DMS53 treated with DMSO at 0.1 percent for 48 hours (cell line): Measurements from ENCODE around the gene AP2M1.
A peak's percentile ranks its signal among the peaks of the same experiment; 100 is the strongest.

ENCODE experiments used
- DNase-seq: peaks from one replicate; lab custom pipeline; 2025; ENCODE audit not compliant: unreplicated experiment; lab: John Stamatoyannopoulos, UW

Gene AP2M1

GRCh38 chr3:184178521-184179138 is 4.0 kb downstream of the AP2M1 start:
- DNase-seq: no peak

GRCh38 chr3:184180165-184180564 is 5.5 kb downstream of the AP2M1 start:
- DNase-seq: no peak

GRCh38 chr3:184181596-184181995 is 6.9 kb downstream of the AP2M1 start:
- DNase-seq: no peak

DNA sequence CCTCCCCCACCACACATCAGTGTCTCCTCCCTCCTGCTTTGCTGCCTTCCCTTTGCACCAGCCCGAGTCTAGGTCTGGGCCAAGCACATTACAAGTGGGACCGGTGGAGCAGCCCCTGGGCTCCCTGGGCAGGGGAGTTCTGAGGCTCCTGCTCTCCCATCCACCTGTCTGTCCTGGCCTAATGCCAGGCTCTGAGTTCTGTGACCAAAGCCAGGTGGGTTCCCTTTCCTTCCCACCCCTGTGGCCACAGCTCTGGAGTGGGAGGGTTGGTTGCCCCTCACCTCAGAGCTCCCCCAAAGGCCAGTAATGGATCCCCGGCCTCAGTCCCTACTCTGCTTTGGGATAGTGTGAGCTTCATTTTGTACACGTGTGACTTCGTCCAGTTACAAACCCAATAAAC is 9.0 kb downstream of the AP2M1 start:
- no peak for DNase-seq

DNA sequence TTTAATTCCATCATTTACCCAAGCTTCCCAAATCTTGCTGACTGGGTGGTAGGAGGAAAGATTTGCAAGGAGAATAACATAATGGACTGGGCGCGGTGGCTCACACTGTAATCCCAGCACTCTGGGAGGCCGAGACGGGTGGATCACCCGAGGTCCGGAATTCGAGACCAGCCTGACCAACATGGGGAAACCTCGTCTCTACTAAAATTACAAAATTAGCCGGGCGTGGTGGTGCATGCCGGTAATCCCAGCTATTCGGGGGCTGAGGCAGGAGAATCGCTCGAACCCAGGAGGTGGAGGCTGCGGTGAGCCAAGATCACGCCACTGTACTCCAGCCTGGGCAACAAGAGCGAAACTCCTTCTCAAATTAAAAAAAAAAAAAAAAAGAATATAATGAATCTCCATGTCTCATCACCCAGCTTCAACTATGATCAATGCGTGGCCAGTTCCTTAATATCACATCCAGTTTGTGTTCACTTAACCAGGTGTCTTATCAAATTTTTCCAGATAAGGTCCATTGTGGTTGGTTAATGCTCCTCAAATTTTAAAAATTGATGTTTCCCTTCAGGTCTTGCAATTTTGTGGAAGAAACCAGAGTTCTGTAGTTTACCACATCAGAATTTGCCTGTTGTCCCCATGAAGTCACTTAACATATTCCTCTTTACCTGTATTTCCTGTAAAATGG is 10.0 kb downstream of the AP2M1 start:
- DNase-seq: no peak

GRCh38 chr3:184185461-184186183 is 11.0 kb downstream of the AP2M1 start:
- peak; percentile 96 for DNase-seq

DNA sequence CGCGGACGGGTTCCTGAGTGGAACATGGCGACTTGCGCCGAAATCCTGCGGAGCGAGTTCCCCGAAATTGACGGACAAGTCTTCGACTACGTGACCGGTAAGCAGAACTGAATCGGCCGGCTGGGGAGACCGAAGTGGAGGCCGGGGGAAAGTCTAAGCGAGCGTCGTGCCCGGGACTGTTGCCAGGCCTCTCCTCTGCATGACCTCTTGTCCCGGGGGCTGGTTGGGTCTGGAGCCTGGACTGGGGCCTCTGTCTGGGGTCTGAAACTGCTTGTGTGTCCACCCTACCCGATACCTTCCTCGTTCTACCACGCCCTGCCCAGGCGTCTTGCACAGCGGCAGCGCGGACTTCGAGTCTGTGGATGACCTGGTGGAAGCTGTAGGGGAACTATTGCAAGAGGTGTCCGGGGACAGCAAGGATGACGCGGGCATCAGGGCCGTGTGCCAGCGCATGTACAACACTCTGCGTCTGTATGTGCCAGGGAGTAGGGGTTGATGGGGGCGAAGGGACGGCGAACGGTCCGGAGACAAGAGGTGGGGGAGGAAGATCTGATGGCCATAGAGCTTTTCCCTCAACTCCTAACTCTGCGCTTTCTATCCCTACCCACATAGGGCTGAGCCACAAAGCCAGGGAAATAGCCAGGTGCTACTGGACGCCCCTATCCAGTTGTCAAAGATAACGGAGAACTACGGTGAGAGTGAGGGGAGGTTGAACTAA is 11.7 kb downstream of the AP2M1 start, which contains the start of gene ABCF3:
TSS of gene ABCF3 (plus strand) at position 16 of the 718 bp plus-strand sequence. CDS start at position 25, 9 bp downstream.
- DNase-seq: no peak

- DNase-seq: no peak
Observed at GRCh38 chr3:184186902-184187207, 12.2 kb downstream of the AP2M1 start.

DNA sequence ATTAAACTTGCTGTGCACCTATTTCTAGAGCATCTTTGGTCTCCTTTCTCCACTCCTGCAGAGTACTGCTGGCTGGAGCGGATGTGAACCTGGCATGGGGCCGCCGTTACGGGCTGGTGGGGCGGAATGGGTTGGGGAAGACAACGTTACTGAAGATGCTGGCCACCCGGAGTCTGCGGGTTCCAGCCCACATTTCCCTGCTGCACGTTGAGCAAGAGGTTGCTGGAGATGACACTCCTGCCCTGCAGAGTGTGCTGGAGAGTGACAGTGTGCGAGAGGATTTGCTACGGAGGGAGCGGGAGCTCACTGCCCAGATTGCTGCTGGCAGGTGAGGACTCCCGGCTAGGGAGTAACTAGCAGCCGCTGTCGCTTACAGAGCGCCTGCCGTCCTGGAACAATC is 13.4 kb downstream of the AP2M1 start:
- DNase-seq: no peak

DNA sequence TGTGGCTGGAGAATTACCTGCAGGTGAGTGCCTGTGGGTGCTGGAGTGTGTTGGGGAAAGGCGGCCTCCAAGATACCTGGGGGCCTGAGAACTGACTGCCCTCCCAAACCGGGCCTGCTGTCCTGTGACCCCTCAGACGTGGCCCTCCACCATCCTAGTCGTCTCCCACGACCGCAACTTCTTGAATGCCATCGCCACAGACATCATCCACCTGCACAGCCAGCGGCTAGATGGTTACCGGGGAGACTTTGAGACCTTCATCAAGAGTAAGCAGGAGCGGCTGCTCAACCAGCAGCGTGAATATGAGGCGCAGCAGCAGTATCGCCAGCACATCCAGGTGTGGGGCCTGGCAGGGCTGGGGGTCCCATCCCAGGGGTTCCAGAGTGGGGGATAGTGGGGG is 14.8 kb downstream of the AP2M1 start:
- no peak for DNase-seq

DNA sequence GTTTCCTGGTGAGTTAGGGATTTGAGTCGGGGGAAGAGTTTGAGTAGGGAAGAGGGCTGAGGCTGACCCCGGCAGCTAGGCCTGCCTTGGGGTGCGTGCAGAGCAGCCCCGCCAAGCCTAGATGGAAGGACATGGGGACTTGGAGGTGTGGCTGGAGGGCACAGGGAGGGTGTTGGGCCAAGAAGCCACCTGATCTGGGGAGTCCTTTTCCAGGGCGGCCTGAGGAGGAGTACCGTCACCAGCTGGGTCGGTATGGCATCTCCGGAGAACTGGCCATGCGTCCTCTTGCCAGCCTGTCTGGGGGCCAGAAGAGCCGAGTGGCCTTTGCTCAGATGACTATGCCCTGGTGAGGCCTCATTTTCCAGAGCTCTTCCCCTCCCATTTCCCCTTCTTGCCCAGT is 18.2 kb downstream of the AP2M1 start:
- no peak for DNase-seq

GRCh38 chr3:184193991-184194539 is 19.4 kb downstream of the AP2M1 start:
- no peak for DNase-seq

GRCh38 chr3:184196536-184196935 is 21.9 kb downstream of the AP2M1 start:
- peak; percentile 14 for DNase-seq

DNA sequence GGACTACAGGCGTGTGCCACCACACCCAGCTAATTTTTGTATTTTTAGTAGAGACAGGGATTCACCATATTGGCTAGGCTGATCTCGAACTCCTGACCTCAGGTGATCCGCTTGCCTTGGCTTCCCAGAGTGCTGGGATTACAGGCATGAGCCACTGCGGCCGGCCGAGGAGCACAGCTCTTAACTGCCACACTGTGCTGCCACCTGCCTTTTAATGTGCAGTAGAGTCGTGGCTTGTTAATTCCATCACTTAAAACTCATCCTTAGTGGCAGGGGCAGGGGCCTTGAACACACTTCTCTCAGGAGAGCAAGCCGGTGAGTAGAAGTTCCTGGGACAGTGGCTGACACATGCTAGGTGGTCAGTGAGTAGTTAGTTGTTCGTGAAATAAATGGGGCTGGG is 23.9 kb downstream of the AP2M1 start:
- DNase-seq: no peak

DNA sequence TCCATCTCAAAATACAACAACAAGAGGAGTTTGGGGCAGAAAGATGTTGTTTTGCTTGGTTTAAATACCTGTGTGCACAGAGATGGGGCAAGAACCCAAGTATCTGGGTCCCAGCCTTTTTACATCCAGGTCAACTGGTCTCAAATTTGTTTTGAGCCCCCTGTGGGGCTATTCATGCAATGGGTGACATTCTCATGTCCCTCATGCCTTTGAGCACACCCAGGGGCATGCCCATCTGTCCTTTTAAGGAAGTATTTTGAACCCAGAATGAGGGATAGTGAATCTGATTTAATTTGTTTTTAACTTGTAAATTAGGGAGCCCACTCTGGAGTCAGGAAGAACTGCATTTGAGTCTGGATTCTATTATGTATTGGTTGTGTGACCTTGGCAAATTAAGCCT is 26.2 kb downstream of the AP2M1 start:
- no peak for DNase-seq

GRCh38 chr3:184203526-184203925 is 28.9 kb downstream of the AP2M1 start:
- no peak for DNase-seq

- DNase-seq: no peak
Observed at GRCh38 chr3:184209146-184209923, 34.7 kb downstream of the AP2M1 start.

DNA sequence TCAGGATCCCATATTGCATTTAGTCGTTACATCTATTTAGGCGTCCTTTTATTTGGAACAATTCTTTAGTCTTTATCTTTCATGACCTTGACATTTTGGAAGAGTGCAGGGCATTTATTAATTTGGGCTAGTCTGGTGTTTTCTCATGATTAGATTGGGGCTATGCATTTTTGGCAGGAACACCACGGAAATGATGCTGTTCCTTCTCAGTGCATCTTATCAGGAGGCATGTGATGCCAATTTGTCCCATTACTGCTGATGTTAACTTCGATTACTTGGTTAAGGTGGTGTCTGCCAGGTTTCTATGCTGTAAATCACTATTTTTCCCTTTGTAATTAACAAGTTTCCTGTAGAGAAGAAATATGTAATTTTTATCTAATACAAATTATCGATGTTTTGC is 36.6 kb downstream of the AP2M1 start:
- DNase-seq: no peak

DNA sequence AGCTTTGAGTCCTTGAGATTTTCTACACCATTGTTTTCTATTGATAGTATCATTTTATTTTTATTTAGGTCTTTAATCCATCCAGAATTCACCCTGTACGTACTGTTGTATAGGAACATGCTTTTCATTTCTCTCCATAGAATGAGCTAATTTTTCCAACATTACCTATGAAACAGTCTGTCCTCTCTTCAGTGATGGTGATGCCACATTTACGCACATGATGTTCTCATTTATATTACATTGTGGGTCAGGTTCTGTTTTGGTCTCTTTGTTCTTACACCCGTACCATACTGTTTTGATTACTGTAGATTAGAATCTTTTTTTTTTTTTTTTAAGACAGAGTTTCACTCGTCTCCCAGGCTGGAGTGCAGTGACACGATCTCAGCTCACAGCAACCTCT is 37.1 kb downstream of the AP2M1 start:
- no peak for DNase-seq

DNA sequence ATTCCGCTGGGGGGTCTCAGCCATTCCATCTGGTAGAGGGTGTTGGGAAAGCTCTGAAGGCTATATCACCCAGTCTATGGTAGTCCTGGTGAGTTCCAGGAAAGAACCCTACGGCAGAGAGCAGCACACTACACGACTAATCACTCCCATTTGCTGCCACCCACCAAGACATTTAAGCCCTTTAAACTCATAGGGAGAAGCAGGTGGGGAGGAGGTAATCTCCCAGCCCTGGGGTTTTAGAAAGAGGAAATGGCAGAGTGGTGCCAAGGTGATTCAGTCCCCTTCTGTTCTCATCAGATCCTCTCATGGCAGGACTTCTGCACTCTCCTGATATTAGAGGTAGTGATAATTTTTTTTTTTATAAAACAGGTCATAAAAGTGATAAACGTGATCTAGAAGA is 44.2 kb downstream of the AP2M1 start:
- no peak for DNase-seq

GRCh38 chr3:184222521-184222920 is 47.9 kb downstream of the AP2M1 start:
- DNase-seq: no peak
